Measurements from ENCODE around the gene LIX1L. TPM values are rescaled to one million over a fixed set of nuclear protein-coding genes. Genes with fewer than 3 reads are reported as not detected.

The LIX1L gene
- total RNA-seq, 1 donor from 2014 or later: 13.6 TPM

DNA sequence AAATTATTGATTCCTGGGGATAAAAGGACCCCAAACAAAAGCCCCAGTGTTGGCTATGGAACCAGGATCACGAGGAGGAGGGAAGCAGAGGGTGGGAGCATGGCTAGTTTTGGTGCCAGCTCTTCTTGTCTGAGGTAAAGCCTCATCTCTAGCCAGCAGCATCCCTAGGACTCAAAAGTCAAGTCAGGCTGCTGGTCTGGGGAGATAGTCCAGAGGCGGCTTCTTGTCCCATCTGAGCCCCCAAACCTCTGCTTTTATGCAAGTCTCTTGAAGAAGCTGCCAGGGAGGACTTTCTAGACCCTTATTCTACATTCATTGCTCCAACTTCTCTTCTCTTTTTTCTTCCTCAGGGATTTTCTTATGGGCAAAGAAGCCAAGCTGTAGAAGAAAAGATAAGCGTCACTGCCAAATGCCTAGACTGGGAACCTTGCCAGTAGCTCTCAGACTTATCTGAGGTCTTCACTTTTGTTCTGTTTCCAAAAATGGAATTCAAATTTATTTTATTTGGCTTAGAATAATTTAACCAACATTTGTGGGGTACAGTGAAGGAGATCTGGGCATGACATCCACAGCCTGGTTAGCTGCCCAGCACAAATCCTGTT lies 65.2 kb downstream of the LIX1L start:
- H3K4me3 ChIP-seq: peak overlapping the region; percentile 27
- no peaks in the 10 kb centered on the region for H3F3A ChIP-seq (ENCODE audit: low read depth)
- H4K20me1 ChIP-seq (ENCODE audit: low read depth): no peaks in the 10 kb centered on the region
- Mint-ChIP-seq H3K4me1 (peaks cover 25% of the 10 kb centered on the region), H3K27ac (peak overlapping the region; percentile 88), H3K27me3 (ENCODE audit: insufficient read depth, low read depth) (peaks cover 10% of the 10 kb centered on the region), H3K9me3 (no peaks in the 10 kb centered on the region), H3K4me3 (peak overlapping the region; percentile 56), H3K36me3 (no peaks in the 10 kb centered on the region)
- peak overlapping the region; percentile 74 for H3K4me2 ChIP-seq
- peaks cover 4% of the 10 kb centered on the region for H3K27me3 ChIP-seq
- no peak for TF ChIP-seq EZH2phosphoT487 (IDR thresholded peaks at IDR 0.05)
- TF ChIP-seq EZH2 (IDR thresholded peaks at IDR 0.05): no peak
- TF ChIP-seq CTCF (IDR thresholded peaks at IDR 0.05): no peak
- H3K27ac ChIP-seq: no peak overlapping the region
- H3K9ac ChIP-seq: no peak overlapping the region
- peaks cover 7% of the 10 kb centered on the region for H3K4me1 ChIP-seq
- H3K9me3 ChIP-seq (ENCODE audit: low read depth): no peaks in the 10 kb centered on the region
- peak overlapping the region; percentile 100 for H2AFZ ChIP-seq (replicated peaks)
- no peaks in the 10 kb centered on the region for H3K36me3 ChIP-seq
- no peak for DNase-seq (ENCODE audit: low spot score)
- no peaks in the 10 kb centered on the region for H3K79me2 ChIP-seq (ENCODE audit: low read depth)

DNA sequence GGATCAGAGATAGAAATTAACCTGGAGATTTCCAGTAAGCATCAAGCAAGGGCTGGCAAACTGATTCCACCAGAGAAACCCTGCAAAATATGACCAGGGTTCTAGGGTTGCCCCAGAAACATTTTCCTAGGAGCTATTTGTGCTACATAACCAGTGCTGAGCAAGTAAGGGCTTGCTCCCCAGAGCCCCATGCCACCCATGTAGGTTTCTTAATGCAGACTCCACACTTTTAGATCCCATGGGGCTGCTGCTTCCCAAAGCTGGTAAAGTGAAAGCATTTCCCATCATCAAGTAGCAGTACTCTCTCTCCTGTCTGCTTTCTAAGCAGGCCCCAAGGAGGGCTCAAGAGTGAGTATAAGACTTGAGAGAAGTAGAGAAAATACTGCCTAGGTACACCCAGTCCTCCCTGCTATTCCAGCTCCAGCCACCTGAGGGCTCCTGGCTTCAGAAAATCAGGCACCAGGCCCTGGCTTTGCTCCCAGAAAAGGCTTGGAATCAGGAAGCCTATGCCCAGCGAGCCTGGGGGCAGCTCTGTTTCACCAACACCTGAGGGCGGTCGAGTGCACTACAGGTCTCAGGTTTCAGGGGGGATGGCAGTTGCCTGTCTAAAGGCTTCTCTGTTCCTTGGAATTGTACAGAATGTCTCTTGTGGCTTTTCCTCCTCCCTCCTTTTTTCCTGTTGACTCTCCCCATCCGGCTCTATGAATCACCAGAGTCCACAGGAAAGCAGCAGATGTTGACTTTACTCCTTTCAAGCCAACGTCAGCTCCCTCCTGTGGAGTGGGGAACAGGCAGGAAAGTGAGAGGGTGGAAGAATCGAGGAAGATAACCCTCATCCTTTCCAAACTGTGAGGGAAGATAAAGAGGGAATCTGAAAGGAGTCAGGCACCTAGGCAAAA lies 66.0 kb downstream of the LIX1L start:
- H3K36me3 ChIP-seq: no peaks in the 10 kb centered on the region
- TF ChIP-seq EZH2 (IDR thresholded peaks at IDR 0.05): no peak
- TF ChIP-seq CTCF (IDR thresholded peaks at IDR 0.05): peak; percentile 91
- Mint-ChIP-seq H3K27me3 (ENCODE audit: insufficient read depth, low read depth) (peaks cover 10% of the 10 kb centered on the region), H3K9me3 (no peaks in the 10 kb centered on the region), H3K36me3 (no peaks in the 10 kb centered on the region), H3K27ac (peak overlapping the region; percentile 88), H3K4me3 (peak overlapping the region; percentile 56), H3K4me1 (peaks cover 25% of the 10 kb centered on the region)
- H4K20me1 ChIP-seq (ENCODE audit: low read depth): no peaks in the 10 kb centered on the region
- H3K9ac ChIP-seq: no peak overlapping the region
- peak overlapping the region; percentile 100 for H2AFZ ChIP-seq (replicated peaks)
- peaks cover 11% of the 10 kb centered on the region for H3K27me3 ChIP-seq
- DNase-seq (ENCODE audit: low spot score): peak; percentile 98
- H3K27ac ChIP-seq: no peak overlapping the region
- peak overlapping the region; percentile 74 for H3K4me2 ChIP-seq
- peaks cover 7% of the 10 kb centered on the region for H3K4me1 ChIP-seq
- H3F3A ChIP-seq (ENCODE audit: low read depth): no peaks in the 10 kb centered on the region
- no peaks in the 10 kb centered on the region for H3K79me2 ChIP-seq (ENCODE audit: low read depth)
- H3K4me3 ChIP-seq: peak overlapping the region; percentile 27
- H3K9me3 ChIP-seq (ENCODE audit: low read depth): no peaks in the 10 kb centered on the region

- Histone ChIP-seq H2AFZ (replicated peaks) (peak overlapping the region; percentile 95), H3K27me3 (peaks cover 18% of the 10 kb centered on the region), H3K36me3 (no peaks in the 10 kb centered on the region), H3K9me3 (ENCODE audit: low read depth) (no peaks in the 10 kb centered on the region), H3F3A (ENCODE audit: low read depth) (no peaks in the 10 kb centered on the region), H3K4me2 (no peak overlapping the region), H4K20me1 (ENCODE audit: low read depth) (no peaks in the 10 kb centered on the region), H3K4me3 (no peak overlapping the region), H3K9ac (no peak overlapping the region), H3K4me1 (peaks cover 7% of the 10 kb centered on the region), H3K27ac (no peak overlapping the region), H3K79me2 (ENCODE audit: low read depth) (no peaks in the 10 kb centered on the region)
- H3K9me3 Mint-ChIP-seq: no peaks in the 10 kb centered on the region
- TF ChIP-seq CTCF (IDR thresholded peaks at IDR 0.05): no peak
- TF ChIP-seq EZH2 (IDR thresholded peaks at IDR 0.05): no peak
- no peak for TF ChIP-seq EZH2phosphoT487 (IDR thresholded peaks at IDR 0.05)
- H3K27me3 Mint-ChIP-seq (ENCODE audit: insufficient read depth, low read depth): peaks cover 4% of the 10 kb centered on the region
- DNase-seq (ENCODE audit: low spot score): no peak
- H3K27ac Mint-ChIP-seq: no peak overlapping the region
- H3K4me3 Mint-ChIP-seq: no peak overlapping the region
- no peaks in the 10 kb centered on the region for H3K36me3 Mint-ChIP-seq
- peaks cover 27% of the 10 kb centered on the region for H3K4me1 Mint-ChIP-seq
These were observed 66.7 kb downstream of the LIX1L start for GRCh38 chr1:145891143-145891542.
